Epithelial cell of proximal tubule (primary cell): ENCODE results near the gene KRTAP10-10. TPM values are rescaled to one million over a fixed set of nuclear protein-coding genes. Genes with fewer than 3 reads are reported as not detected.

Experiments used
- DNase-seq: peaks from one replicate; pipeline ENCODE4 v3.0.0-alpha.2; 2011; ENCODE audit warnings: low read depth
- H3K4me3 ChIP-seq: 2 replicates; pipeline ENCODE4 v1.5.1; 2011; ENCODE audit warnings: low read depth, mild to moderate bottlenecking, low read length
- total RNA-seq: library from RNA; depleted of rRNA; stranded (reverse); fragments of >200 nt; gene quantifications from 2 replicates; pipeline ENCODE4 v1.2.3, GENCODE V29; 2015
- TF ChIP-seq, protein P1 (sequence below): conservative IDR thresholded peaks from 2 replicates; pipeline ENCODE4 v1.5.1; 2012; ENCODE audit warnings: low read depth, mild to moderate bottlenecking, low read length

The KRTAP10-10 gene
- total RNA-seq, 1 donor from 2014 or later, result not detected

DNA sequence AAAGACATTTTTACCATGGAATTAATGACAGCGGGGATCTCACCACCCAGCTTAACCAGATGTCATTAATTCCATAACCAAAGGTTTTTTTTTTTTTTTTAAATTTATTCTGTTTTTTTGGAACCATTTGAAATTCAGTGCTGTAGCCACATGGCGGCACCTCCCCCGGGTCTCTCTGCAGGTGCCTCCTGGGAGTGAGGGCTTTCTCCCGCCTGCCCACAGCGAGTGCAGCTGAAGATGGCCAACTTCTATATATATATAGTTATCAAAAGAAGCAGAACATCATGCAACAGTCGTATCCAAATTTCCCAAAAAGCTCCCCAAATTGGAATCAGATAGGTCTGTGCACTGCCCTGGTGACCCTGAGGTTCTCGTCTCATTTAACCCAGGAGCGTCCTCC, 21.7 kb upstream of the KRTAP10-10 start:
- no peak for DNase-seq
- TF ChIP-seq, protein P1, sequence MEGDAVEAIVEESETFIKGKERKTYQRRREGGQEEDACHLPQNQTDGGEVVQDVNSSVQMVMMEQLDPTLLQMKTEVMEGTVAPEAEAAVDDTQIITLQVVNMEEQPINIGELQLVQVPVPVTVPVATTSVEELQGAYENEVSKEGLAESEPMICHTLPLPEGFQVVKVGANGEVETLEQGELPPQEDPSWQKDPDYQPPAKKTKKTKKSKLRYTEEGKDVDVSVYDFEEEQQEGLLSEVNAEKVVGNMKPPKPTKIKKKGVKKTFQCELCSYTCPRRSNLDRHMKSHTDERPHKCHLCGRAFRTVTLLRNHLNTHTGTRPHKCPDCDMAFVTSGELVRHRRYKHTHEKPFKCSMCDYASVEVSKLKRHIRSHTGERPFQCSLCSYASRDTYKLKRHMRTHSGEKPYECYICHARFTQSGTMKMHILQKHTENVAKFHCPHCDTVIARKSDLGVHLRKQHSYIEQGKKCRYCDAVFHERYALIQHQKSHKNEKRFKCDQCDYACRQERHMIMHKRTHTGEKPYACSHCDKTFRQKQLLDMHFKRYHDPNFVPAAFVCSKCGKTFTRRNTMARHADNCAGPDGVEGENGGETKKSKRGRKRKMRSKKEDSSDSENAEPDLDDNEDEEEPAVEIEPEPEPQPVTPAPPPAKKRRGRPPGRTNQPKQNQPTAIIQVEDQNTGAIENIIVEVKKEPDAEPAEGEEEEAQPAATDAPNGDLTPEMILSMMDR, result no peak
- H3K4me3 ChIP-seq, result no peak overlapping the region

DNA sequence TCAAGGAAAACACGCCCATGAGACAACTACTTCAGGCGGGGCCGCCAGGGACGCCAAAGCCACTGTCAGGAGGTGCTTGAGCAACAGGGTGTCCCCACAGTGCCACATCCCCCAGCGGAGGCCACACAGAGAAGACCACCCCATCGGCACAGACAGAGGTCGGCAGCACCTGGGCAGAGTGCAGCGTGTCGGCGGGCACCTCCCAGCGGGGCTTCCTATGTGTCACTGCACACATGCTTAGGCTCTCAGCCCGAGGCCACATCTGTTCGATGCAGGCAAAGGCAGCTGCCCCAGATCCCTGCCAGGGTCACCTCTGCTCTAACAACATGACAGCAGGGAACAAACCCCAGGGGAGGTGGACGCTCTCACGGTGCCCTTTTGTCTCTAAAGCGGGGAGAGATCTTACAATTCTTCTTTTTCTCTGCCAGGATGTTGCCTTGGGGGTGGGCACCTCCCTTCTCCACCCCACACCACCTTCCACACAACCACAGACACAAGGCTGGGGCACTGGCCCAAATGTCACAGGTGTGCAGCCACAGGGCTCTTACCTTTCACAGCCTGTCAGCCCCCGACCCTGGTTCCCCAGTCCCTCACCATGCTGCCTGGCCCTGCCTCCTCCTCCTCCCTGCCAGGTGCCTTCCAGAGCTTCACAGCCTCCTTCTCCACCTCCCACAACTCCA, 21.1 kb upstream of the KRTAP10-10 start:
- H3K4me3 ChIP-seq, result no peak overlapping the region
- TF ChIP-seq, protein P1, result no peak
- DNase-seq, result no peak

DNA sequence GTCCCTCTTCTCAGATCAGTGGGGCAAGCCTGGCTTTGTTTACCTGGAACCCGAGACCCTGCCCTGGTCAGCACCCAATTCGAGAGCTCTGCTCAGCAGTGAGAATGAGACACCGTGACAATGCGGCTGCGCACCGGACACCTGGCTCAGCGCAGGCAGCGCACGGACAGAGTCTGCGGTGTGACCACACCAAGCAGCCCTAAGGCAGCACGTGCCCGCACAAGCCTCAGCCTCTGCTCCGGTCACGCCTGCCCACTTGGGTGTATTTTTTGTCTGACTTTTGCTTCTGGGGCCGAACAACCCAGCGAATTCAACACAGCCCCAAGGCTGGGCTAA, 20.6 kb upstream of the KRTAP10-10 start:
- H3K4me3 ChIP-seq, result no peak overlapping the region
- TF ChIP-seq, protein P1, result no peak
- no peak for DNase-seq

DNA sequence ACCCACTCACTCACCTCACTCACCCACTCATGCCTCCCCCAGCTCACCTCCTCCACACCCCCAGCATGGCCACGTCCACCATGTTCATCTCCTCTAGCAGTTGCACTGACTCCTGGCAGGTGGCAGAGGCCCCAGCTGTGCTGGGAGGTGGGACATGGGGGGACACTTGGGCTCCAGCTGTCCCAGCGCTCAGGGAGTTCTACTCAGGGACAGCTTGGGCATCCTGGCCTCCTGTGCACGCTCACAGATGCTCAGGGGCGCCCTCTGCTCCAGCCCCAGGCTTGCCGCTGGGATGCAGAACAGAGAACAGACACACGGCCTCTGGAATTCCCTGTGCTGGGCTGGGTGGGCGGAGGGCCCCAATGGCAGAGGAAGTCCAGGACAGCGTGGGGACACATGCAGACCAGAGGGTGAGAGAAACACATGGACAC, 20.1 kb upstream of the KRTAP10-10 start:
- TF ChIP-seq, protein P1, result no peak
- no peak overlapping the region for H3K4me3 ChIP-seq
- DNase-seq, result no peak

DNA sequence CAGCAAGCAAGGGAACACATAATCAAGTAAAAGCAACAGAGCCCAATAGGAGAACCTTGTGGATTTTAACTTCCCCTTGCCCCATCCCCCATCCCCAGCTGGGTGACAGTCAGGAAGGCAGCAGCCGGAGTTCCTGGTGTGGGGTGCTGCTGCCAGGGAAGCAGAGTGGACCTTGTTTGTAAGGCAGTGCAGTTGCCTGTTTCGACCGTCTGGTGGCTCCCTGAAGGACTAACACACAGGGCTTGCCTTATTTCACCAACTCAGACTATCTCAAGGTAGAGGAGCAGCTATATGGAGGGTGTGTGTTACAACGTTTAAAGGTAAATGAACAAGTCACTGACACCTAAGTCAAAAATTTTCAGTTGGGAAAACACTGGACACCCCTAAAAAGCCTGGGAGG, 18.7 kb upstream of the KRTAP10-10 start:
- DNase-seq, result no peak
- TF ChIP-seq, protein P1, result no peak
- H3K4me3 ChIP-seq, result no peak overlapping the region

DNA sequence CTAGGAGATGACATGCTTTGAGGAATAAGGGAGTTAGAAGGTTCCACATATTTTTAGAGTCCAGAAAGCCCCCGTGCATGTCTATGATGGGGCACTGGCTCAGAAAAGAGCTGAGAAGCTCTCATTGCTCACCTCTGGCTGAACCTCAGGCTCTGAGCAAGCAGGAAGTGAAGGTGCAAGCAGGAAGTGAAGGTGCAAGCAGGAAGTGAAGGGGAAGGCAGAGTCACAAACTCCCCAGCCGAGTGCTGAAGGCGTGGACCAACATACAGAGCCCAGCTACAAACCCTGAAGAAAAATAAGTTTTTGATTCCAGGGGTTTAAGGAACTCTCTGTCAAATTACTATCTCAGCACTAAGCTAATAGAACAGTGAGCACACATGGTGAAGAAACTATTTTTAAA, 18.2 kb upstream of the KRTAP10-10 start:
- TF ChIP-seq, protein P1, result no peak
- DNase-seq, result no peak
- H3K4me3 ChIP-seq, result no peak overlapping the region

DNA sequence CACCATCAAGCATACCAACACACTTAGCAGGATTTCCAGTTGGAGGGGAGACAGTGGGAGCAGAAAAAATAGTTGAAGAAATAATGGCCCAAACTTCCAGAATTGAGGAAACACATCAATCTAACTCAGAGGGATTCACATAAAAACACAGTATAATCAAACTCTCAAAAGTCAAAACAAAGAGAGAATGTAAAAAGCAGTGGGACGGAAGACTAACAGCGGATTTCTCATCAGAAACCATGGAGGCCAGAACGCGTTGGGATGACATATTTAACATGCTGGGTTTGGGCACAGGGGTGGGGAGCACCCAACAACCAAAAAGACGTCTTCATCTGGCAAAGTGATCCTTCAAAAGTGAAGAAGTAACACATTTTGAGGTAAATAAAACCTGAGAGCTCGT, 17.3 kb upstream of the KRTAP10-10 start:
- H3K4me3 ChIP-seq, result no peak overlapping the region
- TF ChIP-seq, protein P1, result no peak
- DNase-seq, result no peak
